ELF-1 (cell line): ENCODE measurements around the gene RASGEF1C.

Experiments
- DNase-seq: peaks from one replicate; pipeline ENCODE4 v3.0.0-alpha.2; 2016; ENCODE audit warnings: low read depth, low spot score

RASGEF1C gene

DNA sequence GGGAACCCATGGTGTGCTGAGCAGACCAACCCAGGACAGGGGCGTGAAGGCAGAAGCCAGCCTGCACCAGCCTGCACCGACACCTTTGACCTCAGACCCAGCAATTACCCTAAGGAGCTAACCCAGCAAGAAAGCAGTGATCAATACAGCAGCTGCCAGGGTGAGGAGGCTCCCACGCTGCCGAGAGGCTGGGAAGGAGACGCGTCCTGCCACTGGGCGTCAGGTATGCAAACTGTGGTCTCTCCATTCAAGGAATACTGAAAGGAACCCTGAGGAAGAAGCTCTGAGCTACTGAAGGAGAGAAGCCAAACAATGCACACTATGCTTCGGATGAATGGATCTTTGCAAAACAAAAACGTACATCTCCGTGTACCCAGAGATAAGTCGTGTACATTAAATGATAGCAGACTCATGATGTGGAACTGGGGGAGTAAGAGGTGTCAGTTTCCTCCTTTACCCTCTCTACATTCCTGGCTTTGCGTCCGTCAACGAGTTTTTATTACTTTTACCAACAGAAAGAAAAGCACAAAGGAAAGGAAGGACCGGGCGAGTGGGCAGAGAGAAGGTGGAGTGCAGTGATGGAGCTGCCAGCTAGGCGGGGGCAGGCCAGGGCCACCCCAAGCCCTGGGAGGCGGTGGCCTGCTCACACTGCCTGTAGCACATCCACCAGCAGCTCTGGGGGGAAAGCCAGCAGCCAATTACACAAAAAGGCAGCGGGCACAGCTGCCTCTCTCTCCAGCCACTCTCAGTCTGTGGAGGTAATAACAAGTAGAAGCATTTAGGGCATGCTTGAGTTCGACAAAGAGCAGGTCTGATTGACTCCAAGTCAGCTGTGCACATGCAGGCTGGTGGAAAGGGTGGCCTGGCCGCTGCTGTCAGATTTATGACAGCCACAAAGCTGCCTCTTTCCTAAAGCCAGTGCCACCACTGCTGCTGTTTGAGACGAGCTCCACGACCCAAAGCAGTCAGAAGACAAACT lies 29.3 kb downstream of the RASGEF1C start:
- peak; percentile 47 for DNase-seq

DNA sequence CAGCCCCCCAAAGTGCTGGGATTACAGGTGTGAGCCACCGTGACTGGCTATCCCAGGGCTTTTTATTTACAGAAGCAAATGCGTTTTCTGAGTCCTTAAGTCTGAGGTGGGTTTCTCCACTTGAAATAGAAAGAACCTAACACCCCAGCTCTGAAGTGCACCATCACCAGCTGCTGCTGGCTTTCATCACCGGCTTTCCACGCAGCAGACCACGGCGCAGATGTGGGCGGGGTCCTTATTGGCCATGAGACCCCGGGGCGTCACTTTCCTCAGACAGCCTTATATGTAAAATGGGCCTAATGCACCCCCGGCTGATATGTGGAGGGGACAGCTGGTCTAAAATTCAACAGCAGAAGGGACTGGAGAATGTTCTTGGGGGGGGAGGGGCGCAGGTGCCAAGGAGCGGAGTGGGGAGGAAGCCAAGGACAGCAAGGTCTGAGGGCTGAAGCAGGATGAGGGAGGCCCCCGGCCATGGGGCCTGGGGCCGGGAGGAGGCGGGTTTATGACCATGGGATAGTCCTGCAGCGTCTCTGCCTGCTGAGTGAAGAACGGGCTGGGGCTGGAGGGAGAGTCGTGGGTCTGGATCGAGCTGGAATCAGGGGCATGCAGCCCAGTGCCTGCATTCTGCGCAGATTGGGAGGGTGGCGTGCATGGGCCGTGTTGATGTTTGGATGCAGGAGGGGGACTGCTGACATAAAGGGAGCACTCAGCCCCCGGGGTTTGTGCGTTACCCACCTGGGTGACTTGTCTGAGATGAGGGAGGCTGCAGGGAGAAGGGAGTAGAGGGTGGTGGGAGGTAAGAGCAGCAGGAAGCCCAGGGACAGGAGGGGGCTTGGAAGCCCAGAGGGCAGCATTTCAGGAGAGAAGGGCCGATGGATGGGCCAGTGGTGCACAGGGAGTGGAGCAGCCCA lies 30.2 kb downstream of the RASGEF1C start:
- peak; percentile 52 for DNase-seq

DNA sequence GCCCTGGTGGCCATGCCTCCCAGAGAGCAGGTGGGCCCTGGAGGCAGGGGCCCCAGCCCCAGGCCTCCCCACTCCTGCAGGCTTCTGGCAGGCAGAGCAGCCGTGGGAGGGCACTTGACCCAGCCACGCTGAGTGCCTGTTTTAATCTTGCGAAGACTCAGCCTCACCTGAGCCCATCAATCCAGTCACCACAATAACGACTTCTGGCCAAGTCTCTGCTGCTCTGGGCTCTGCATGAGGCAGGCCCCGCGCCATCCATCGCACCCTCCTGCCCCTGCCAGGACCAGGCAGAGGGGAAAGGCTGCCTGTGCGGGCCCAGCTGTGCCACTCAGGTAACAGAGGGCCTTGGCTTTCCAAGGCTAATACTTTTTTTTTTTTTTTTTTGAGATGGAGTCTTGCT lies 32.8 kb downstream of the RASGEF1C start:
- no peak for DNase-seq

DNA sequence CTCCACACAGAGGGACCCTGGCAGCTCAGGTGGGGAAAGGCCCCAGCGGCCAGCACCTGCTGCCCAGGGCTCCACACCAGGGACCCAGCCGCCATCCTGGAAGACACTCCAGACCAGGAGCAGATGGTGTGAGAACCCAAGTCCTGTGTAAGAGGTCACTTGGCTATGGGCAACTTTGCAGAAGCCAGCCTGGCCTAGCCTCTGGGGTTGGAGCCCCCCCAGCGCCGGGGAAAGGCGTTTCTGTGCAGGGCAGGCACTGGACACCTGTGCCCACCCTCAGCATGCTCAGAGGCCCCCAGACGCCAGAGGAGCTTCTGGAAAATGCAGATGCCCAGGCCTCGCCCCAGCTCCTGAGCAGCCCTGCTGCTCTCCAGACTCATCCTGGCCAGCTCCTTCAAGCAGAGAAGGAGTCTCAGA lies 34.0 kb downstream of the RASGEF1C start:
- DNase-seq: no peak

DNA sequence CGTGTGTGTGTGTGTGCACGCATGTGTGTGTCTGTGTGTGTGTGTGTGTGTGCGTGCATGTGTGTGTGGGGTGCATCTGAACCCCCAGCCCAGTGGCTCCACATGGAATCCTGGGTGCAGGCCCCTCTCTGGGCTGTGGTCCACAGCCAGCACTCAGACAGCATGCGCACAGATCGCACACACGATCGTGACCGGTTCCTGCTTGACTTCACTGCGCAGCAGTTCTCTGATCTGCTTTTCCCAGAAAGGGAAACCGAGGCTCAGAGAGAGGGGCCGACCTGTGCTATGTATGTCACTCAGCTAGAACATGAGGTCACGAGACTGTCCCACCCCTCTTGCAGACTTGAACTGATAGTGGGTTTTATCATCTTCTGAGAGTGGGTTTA lies 34.4 kb downstream of the RASGEF1C start:
- no peak for DNase-seq

DNA sequence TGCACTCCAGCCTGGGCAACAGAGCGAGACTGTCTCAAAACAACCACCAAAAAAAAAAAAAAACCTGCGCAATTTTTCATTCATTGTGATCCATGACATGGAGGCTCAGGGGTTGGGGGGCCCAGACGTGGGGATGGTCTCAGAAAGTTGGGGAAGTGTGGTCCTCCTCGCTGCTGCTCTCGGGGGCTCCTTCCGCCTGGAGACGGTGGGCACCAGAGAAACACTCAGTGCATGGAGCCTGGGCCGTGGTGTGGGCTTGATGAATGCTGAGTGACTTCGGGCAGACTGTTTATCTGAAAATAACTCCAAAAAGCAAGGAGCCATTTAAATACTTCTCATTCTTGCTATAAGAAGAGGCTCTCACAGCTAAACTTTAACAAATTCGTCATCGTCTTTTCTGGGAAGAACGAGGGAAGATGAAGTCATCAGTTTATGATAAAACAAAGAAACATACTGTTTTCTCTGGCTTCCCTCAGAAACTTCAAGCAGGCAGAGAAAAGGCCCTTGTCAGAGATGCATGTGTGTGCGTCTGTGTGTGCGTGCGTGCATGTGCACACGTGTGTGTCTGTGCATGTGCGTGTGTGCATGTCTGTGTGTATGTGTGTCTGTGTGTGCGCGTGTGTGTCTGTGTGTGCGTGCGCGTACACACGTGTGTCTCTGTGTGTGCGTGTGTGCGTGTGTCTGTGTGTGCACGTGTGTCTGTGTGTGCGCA lies 35.0 kb downstream of the RASGEF1C start:
- no peak for DNase-seq

DNA sequence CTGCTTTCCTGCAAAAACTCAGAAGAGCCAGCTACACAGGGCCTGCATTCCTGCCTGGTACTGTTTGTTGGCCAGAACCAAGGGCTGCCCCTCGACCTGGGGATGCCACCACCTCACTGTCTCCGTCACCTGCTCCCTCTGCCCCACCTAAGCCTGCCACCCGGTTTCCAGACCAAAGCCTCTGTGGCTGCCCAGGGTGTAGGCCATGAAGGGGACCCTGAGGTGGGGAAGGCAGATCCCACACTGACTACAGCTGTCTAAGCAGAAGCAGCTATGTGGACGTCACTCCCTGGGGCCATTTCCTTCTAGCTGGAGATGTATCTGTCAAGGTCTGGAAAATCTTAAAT lies 35.8 kb downstream of the RASGEF1C start:
- DNase-seq: no peak

DNA sequence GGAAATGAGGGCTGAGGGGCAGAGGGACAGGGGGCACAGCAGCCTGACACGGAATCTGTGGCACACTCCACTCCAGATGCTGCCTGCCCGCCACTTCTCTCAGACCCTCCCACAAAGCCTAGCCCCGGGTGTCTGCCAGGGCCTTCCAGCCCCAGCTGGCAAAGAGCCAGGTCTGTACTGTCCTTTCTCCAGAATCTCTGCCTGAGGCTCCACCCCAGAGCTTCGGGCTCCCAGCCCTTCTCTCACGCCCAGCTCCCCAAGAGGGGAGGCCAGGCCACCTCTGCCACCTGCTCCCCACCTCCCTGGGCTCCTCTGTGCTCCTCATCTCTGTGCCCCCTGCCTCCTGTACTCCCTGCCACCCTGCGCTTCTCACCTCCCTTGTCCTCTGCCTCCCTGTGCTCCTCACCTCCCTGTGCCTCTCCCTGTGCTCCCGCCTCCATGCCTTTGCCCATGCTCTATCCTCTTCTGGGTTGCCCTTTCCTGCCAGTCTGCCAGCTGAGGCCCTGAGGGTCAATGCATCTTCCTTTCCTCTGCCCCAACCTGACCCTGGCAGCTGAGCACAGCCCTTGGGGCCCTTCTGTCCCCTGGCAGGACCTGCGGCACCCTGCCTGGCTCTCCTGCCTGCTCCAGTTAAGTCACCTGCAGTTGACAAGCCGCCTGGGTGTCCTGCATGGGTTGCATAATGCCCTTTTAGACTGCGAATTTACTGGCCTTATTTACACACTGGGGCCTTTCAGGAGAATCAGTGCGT lies 36.4 kb downstream of the RASGEF1C start:
- no peak for DNase-seq

DNA sequence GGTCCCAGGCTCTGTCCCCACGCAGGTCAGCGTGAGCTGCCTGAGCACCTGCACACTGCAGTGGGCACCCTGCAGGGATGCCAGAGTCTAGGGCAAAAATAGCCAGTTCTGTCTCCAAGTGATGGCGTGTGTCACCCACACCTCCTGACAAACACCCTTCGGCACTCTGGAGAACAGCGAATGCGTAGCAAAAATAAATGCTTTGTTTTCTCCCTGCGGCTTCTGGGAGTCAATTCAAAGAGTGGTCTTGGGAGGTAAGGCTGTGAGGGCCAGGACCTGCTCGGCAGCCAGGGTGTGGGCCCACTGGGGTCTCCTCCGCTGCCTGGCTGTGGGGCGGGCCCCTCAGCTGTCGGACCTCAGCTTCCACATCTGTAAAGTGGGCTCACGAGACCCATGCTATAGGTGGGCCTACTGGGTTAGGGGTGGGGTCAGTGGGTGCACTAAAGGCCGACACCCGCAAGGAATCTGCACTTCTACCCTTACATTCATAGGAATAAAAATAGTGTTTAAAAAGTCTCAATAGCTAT lies 37.4 kb downstream of the RASGEF1C start:
- no peak for DNase-seq

DNA sequence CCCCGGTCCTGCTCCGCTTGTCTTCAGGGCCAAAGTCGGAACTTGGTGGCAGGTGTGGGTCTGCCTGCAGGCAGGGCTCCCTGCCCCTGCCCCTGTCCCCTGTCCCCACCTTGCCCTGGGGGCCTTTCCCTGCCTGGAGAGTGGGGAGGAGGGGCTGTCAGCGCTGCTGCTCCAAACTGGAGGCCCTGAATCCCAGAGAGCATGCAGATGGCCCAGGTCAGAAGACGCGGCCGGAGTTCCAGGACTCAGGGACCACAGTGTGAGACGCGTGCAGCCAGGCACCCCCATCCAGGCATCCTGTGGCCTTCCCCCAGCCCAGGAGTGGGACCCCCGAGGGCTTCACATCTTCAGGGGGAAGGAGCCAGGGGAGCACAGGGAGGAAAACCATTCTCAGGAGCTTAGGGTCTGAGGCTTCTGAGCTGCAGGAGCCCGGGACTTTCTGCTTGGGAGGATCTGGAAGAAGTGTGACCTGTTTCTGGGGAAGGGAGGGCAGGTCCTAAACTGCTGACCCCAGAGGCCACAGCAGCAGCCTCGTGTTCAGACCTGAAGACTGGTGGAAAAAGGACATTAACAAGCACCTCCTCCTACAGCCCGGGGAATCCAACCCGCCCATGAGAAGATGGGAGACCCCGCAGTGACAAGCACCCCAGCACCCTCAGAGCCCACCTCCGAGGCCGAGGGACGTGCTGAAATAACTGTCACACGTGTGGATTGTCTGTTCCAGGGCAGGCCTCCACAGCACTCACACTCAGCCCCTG lies 38.0 kb downstream of the RASGEF1C start:
- DNase-seq: no peak

DNA sequence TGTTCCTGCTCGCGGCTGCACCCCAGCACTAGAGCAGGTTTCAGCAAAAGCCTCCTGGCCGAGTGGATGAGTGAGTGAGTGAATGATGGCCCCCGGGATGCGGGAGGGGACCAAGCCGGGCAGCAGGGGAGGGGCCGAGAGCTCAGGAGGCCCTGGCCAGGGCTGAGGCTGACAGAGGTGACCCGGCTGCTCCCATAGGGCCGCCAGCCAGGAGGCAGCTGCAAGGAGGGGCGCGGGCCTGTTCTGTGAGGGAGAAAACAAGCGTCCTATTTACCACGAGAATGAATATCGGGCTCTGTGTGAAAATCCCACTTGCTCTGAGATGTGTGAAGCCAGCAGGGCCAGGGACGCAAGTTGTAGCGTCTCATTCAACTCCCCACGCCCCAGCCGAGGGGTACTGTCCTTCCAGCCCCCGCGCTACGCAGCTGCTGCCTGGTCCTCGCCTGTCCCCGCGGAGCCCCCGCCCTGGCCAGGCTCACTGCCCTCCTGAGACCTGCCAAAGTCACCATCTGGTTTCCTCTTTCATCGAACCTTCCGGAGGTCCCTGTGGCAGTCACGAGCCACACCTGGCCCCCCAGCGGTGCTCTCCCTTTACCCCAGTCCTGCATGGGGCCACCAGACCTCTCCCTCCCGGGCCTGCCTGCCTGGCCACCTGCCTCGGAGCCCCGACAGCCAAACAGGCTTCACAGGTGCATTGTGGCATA lies 38.8 kb downstream of the RASGEF1C start:
- no peak for DNase-seq

DNA sequence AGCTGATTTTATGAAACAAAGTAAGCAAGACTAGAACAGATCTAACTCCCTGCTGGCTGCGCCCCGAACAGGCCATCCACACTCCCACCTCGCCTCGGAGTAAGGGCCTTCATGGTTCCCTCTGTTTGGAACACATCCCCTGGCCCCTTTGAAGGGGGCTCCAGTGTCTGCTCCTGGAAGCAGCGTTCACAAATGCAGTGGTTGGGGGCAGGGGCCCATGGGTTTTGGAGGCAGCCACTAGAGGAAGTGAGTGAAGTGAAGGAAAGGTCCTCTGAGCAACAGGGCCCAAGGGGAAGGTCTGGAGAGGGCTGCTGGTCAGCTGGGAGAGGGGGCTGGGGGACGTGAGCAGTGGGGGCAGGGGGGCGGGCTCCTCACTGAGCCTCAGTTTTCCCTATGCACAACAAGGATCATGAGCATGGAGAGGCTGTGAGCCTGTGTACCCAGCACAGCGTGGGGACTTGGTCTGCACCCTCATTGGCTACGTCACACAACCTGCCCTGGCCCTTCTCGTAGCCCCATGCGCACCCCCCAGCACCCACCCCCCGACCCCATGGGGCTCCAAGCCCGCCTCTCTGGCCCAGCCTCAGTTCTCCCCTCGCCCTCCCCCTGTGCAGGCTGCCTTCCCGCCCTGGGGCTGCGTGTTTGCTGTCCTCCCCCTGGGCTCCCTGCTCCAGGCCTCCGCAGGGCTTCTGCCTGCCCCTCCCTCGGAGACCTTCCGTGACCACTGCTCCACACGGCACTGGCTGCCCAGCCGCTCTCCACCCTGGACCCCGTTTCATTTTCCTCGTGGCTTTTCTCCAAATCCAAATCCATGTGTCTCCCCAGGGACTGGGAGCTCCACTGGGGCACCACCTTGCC lies 39.5 kb downstream of the RASGEF1C start:
- no peak for DNase-seq

DNA sequence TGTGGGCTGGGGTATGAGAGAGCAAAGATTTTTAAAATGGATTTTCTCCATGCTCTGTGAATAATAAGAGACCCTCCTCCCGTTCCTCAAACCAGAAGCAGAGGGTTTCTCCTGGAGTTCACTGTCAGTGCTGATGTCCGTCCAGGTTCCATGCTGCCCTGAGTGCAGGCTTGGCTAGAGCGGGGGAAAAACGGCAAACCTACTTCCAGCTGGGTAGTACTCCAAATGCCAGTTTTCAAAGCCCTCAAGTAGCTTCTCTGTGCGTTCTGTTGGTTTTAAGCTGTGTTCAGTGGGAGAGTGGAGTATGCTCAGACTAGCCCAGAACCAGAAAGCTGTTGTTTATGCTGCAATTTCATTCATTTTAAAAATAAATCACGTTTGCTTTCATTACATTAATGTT lies 40.3 kb downstream of the RASGEF1C start:
- no peak for DNase-seq

DNA sequence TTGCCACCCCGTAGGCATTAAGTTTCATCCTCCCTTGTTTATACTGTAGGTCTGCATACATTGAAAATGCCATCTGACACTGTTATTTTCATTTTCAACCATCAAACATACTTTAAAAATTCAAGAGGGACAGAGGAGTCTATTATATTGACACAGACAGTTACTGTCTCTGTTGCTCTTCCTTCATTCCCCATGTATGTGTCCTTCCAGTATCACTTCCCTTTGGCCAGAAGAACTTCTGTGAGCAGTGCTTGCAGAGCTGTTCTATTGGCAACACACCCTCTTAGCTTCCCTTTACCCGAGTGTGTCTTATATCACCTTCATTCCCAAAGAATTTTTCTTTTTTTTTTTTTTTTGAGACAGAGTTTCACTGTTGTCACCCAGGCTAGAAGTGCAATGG lies 42.8 kb downstream of the RASGEF1C start:
- DNase-seq: no peak

DNA sequence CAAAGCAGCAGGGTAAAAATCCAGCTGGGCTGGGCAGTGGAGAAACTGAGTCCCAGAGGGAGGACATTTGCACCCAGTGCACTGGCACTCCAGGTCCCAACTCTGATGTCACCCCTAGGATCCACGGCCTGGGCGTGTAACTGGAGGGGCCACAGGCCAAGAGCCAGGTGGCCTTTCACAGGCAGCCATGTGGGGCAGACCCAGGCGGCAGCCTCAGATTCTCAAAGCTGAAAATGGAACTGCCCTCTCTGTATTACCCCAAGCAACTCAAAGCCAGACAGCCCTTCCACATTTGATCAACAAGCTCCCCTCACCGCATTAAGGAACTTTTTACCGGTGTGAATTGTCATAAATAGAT lies 46.7 kb downstream of the RASGEF1C start:
- DNase-seq: no peak

DNA sequence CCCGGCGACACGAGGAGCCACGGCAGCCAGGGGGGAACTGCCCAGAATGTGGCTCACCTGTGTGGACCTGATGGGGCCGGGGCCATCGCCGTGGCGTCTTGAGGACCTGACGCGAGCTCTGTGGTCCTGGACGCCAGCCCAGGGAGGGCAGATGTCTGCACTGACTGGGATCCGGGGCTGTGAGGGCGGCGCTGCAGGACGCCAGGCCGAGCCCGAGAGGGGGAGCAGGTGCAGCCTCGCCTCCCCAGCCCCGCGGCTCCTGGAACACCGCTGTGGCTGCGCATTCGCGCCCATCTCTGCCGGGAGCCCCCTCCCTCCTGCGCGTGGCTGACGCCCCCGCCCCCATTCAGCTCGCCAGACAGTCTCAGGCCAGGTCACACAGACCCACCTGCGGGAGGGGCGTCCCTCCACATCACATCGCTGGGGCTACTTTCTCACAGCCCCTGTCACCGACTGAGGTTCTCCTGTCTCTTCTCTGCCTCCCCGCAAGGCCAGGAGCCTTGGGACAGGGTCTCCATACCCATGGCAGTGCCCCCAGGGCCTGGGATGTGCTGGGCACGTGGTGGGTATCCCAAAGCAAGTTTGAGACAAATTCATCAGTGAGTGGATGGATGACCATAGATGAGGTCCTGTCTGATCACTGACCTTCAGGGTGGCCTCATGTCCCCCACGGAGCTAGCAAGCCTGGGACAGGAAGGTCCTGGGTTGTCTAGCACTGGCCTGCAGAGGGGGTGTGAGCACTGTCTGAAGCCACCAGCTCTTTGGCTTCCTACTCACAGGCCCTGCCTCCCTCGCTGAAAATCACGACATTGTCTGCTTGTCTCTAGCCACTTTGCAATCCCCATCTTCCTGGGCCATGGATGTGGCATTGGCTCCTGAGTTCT lies 47.3 kb downstream of the RASGEF1C start:
- peak; percentile 58 for DNase-seq

DNA sequence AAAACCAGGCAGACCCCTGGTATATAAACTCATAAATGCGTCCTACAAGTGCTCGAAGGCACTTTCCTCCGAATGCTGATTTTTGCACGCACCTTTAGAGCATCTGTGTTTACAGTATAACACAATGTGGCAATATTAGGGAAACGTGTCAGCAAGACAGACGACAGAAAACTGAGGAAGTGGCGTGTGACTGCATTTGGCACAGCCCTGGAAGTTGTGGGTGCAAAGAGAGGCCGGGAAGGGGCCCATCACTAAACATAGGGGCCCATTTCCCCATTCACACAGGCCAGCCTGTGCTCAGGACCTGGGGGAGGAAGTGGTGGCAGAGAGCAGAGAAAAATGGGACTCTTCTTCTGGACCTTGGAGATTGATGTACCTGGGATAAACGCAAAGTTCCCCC lies 48.2 kb downstream of the RASGEF1C start:
- no peak for DNase-seq

DNA sequence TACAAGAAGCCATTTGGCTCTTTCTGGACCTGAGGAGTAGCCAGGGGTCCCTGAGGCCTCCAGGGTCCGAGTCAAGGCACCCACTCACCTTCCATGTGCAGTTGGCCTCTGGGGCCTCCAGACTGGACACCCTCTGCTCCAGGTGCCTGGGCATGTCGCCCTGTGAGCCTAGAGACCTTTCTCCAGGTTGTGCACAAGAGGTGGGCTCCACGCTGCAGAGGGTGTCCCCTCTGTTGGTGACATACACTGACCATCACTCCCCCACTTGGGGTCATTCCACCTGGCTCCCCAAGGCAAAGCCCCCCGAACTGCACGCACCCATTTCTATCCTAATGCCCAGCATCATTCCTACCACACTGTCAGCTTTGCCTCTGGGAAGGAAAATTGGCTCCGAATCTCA lies 48.8 kb downstream of the RASGEF1C start:
- no peak for DNase-seq
